Stimulated activated naive CD4-positive, alpha-beta T cell (primary cell): Measurements from ENCODE around the gene SLAIN2.
"Not testable (repeated sequence)": the region's sequence is repeated elsewhere in the genome, so short reads cannot be mapped to it uniquely, and the experiment has no call there.

Source experiments
- DNase-seq, 6 experiments: peaks; one replicate each; lab custom pipeline; 2025; lab: John Stamatoyannopoulos, UW

SLAIN2 gene

GRCh38 chr4:48445704-48446103 is 104.4 kb downstream of the SLAIN2 start:
- DNase-seq, result peak in 1 of 6 experiments; percentile 17

DNA sequence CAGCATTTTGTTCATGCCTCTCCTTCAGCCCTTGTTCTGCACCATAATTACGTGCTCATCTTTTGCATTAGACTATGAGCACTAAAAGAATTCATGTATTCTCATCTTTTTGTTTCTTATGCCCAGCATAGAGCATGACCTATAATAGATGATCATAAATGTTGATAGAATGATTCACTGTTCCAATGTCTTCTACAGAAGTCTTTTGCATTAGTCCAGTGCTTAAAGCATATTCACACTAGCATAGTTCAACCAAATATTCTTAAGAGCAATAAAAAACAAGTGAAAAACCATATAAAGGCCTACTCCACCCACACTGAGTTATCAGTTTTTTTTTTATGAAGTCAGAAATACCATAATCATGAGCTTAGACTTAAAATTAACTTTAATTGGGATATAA is 105.3 kb downstream of the SLAIN2 start:
- DNase-seq, result no peak

DNA sequence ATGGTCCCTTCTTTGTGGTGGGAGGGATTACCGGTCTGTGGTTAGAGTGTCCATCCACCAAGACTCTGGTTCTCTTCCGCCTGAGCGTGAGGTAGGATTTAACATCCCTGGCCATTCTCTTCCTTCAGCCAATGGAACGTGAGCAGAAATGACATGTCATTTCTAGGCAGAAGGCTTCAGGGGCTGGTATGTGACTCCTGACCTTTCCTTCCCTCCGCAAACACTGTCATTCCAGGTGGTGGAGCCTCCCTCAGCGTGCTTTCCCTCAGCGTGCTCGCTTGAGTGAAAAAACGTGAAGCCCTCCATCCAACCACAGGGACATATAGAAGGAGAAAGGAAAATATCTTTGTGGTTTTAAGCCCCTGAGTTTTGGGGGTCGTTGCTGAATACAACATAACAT is 107.8 kb downstream of the SLAIN2 start:
- no peak for DNase-seq

DNA sequence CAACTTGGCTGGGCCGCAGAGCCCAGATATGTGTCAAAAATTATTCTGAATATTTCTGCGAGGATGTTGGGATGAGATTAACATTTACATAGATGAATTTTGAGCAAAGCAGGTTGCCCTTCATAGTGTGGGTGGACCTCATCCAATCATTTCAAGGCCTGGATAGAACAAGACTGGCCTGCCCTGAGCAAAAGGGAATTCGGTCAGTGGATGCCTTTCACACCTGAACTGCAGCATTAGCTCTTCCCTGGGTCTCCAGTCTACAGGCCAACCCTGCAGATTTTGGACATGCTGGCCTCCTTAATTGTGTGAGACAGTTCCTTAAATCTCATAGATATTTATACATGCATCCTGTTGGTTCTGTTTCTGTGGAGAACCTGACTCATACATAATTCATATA is 109.4 kb downstream of the SLAIN2 start:
- no peak for DNase-seq

- DNase-seq, result not testable (repeated sequence)
Observed at GRCh38 chr4:48451656-48452055, 110.3 kb downstream of the SLAIN2 start.

GRCh38 chr4:48454591-48454990 is 113.3 kb downstream of the SLAIN2 start:
- no peak for DNase-seq

DNA sequence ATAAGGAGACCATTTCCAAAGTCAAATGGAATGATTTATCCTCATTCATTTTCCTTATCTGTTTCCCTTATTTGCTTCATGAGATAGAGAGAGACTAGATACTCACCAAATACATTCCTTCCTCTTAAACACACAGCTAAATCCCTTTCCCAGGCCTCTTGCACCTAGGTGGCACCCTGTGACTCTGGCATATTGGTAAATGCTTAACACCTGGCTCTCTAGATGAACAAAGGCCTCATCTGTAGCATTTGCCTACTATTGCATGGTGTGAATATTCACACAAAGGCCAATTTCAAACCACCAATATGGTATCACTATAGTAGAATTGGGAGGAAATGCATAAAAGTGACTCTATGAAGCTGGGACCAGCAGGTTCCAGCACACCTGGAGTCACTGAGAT is 119.7 kb downstream of the SLAIN2 start:
- DNase-seq, result no peak

GRCh38 chr4:48462363-48462762 is 121.0 kb downstream of the SLAIN2 start:
- DNase-seq, result no peak

- no peak for DNase-seq
Observed at GRCh38 chr4:48467442-48467841, 126.1 kb downstream of the SLAIN2 start.

- DNase-seq, result no peak
Observed at GRCh38 chr4:48467891-48468290, 126.6 kb downstream of the SLAIN2 start.

- DNase-seq, result no peak
Observed at GRCh38 chr4:48470137-48470536, 128.8 kb downstream of the SLAIN2 start.

- no peak for DNase-seq
Observed at GRCh38 chr4:48470570-48470969, 129.2 kb downstream of the SLAIN2 start.

GRCh38 chr4:48472794-48473193 is 131.5 kb downstream of the SLAIN2 start:
- no peak for DNase-seq

DNA sequence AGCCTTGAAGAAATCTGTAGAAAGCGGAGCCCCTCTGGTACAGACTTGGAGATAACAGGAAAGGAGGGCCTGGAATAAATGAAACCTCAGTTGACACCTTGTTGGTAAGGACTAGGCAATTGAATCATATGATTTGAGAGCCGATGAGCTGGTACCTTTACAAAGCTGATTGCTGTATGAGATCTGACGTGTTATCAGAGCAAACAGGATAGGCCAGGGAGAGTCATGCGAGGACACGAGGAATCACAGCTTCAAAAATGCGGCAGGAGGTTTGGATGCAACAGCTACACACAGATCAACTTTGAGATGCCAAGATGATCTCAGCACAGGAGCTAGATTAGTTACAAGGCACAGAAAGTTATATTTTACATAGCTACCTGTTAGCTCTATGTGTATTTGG is 134.4 kb downstream of the SLAIN2 start:
- no peak for DNase-seq
